OCI-LY7 (cell line): Measurements from ENCODE around the gene KIFC3.

Experiments used
- CTCF ChIP-seq: fragments of 200-600 bp; sonication (generic); conservative IDR thresholded peaks from 2 replicates; pipeline ENCODE4 v1.5.1; 2014; ENCODE audit warnings: mild to moderate bottlenecking, antibody characterized with exemption, low read length, moderate library complexity, mixed read lengths
- EZH2phosphoT487 ChIP-seq: fragments of 200-600 bp; sonication (generic); IDR thresholded peaks from 2 replicates; pipeline ENCODE4 v1.6.1; 2018; ENCODE audit warnings: low read depth, borderline replicate concordance, mild to moderate bottlenecking, mixed run types, antibody characterized with exemption, low read length, moderate library complexity, mixed read lengths

GRCh38 chr16:57788252-57788841 is 13.9 kb downstream of the KIFC3 start:
- TF ChIP-seq CTCF (no peak), EZH2phosphoT487 (no peak)
